D721Med (cell line): ENCODE results near the gene DCTN2.
"Not testable (repeated sequence)": the region's sequence is repeated elsewhere in the genome, so short reads cannot be mapped to it uniquely, and the experiment has no call there.

Experiments
- DNase-seq: peaks from one replicate; pipeline ENCODE4 v3.0.0; 2011; ENCODE audit warnings: low spot score; ENCODE audit not compliant: insufficient read length
- FAIRE-seq: peaks from 2 replicates; lab custom pipeline; 2011; peaks lifted over from hg19 to GRCh38; lab: Jason Lieb, UNC
- CTCF ChIP-seq: IDR thresholded peaks from 2 replicates; pipeline ENCODE4 v1.5.1; 2012; ENCODE audit warnings: mild to moderate bottlenecking, control low read depth; ENCODE audit not compliant: insufficient read depth; ENCODE audit errors: missing control alignments

The DCTN2 gene

DNA sequence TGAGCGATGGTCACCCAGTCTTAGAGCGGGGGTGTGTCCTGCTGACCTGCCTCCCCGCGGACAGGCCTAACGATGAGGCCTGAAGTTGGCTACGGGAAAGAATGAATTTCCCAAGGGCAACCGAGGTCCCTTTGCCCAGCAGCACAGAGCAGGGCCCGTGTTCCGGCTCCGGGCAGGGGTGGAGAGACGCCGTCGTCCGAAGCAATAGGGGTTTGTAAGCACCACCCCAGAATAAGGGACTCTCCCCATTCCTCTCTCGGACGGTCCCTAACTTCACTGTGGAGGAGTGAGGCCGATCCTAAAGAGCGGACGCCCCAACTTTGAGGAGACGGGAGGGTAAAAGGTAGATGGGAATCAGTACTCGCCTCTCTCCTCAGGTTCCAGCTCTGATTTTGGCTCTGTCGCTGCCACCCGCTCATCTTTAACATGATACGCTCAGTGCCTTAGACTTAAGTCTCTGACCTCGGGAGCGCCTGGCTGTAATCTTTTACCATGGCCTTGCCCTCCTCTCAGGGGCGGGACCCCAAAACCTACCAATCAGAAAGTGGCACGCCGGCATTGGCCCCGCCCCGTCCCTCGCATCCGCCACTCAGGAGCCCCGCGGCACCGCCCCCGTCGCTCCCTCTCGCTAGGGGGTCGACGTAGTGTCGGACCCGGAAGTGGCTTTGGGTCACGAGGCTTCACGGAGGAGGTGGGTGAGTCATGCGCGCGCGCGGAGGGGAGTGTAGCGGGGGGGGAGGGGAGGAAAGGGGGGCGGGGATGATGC is 26.8 kb downstream of the DCTN2 start, which contains the start of gene DDIT3:
DDIT3 (minus strand) TSS at position 462 of the 766 bp plus-strand sequence. CDS start 3,108 bp downstream, outside the sequence.
- FAIRE-seq (no peak), DNase-seq (peak; percentile 70)
- TF ChIP-seq CTCF: no peak

GRCh38 chr12:57519796-57520052 is 27.3 kb downstream of the DCTN2 start:
- DNase-seq: no peak
- no peak for FAIRE-seq
- TF ChIP-seq CTCF: no peak

GRCh38 chr12:57518920-57519795 is 27.8 kb downstream of the DCTN2 start:
- no peak for DNase-seq
- TF ChIP-seq CTCF: no peak
- no peak for FAIRE-seq

DNA sequence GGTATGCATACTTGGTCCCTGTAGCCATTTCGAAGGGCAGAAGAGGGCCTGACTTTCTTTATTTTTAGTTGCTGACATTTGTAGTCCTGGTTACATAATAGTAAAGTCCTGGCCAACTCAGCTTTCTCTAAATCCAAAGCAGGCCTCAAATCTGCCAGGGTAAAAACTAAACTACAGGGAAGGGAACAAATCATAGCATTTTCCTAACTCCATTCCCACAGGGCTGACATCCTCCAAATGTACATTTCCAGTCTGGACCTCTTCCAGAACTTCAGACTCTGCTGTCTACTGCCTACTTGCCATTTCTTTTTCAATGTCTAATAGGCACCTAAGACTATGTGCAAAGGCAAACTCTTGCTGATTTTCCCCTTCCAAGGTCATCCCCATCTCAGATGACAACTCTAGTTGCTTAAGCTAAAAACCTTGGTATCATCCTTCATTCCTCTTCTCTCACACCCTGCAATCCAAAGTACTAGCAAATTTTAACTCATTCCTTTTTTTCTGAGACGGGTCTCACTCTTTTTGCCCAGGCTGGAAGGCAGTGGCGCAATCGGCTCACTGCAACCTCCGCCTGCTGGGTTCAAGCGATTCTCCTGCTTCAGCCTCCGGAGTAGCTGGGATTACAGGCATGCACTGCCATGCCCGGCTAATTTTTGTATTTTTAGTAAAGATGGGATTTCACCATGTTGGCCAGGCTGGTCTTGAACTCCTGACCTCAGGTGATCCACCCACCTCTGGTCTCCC is 28.6 kb downstream of the DCTN2 start:
- no peak for FAIRE-seq
- no peak for DNase-seq
- no peak for TF ChIP-seq CTCF

- not testable (repeated sequence) for FAIRE-seq, DNase-seq
Observed at GRCh38 chr12:57517718-57518117, 29.3 kb downstream of the DCTN2 start.

DNA sequence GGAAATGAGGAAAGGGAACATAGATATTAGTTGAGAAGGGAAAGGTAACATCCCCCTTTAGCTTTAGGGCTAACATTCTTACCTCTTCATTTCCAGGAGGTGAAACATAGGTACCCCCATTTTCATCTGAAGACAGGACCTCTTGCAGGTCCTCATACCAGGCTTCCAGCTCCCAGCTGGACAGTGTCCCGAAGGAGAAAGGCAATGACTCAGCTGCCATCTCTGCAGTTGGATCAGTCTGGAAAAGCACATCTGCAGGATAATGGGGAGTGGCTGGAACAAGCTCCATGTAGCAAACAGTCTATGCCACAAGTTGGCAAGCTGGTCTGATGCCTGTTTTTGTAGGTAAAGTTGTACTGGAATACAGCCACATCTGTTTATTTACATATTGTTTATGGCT is 29.8 kb downstream of the DCTN2 start:
- TF ChIP-seq CTCF: no peak
- no peak for FAIRE-seq
- no peak for DNase-seq

- FAIRE-seq: no peak
- DNase-seq: no peak
- no peak for TF ChIP-seq CTCF
Observed at GRCh38 chr12:57516617-57517153, 30.3 kb downstream of the DCTN2 start.
